Immature natural killer cell (primary cell): Measurements from ENCODE around the gene ADGRG1. TPM values are rescaled to one million over a fixed set of nuclear protein-coding genes. Genes with fewer than 3 reads are reported as not detected.

ENCODE experiments used
- DNase-seq, 3 donors: peaks; one replicate each; pipeline ENCODE4 v3.0.0; 2022; ENCODE audit warnings: mixed read lengths in 1 of 3
- H3K27ac Mint-ChIP-seq, 6 donors: one replicate each; pipeline ENCODE4 v1.8.0; 2020; ENCODE audit warnings: mixed read lengths in 6 of 6, mild to moderate bottlenecking in 5 of 6, inconsistent platforms in 4 of 6, moderate library complexity in 3 of 6
- H3K27me3 Mint-ChIP-seq, 3 donors: one replicate each; pipeline ENCODE4 v1.8.0; 2020 to 2021; ENCODE audit warnings: low read depth in 3 of 3, mild to moderate bottlenecking in 3 of 3, mixed read lengths in 3 of 3, moderate library complexity in 3 of 3, inconsistent platforms in 1 of 3
- H3K36me3 Mint-ChIP-seq, 3 donors: one replicate each; pipeline ENCODE4 v1.8.0; 2020; ENCODE audit warnings: mixed read lengths in 3 of 3, inconsistent platforms in 2 of 3, mild to moderate bottlenecking in 2 of 3
- H3K4me1 Mint-ChIP-seq, 2 donors: one replicate each; pipeline ENCODE4 v1.8.0; 2020; ENCODE audit warnings: inconsistent platforms in 2 of 2, mild to moderate bottlenecking in 2 of 2, mixed read lengths in 2 of 2, moderate library complexity in 1 of 2
- H3K4me3 Mint-ChIP-seq, 5 donors: one replicate each; pipeline ENCODE4 v1.8.0; 2020; ENCODE audit warnings: mild to moderate bottlenecking in 5 of 5, mixed read lengths in 5 of 5, inconsistent platforms in 3 of 5, moderate library complexity in 3 of 5
- H3K9me3 Mint-ChIP-seq, 6 donors: one replicate each; pipeline ENCODE4 v1.8.0; 2020; ENCODE audit warnings: mild to moderate bottlenecking in 6 of 6, mixed read lengths in 6 of 6, inconsistent platforms in 4 of 6, moderate library complexity in 3 of 6
- polyA plus RNA-seq, 3 donors: library from polyadenylated mRNA; unstranded; fragments of 300-500 nt; fragmentation: Illumina TruSeq; gene quantifications; one replicate each; pipeline ENCODE4 v1.2.3, GENCODE V29; 2021

The ADGRG1 gene
- polyA plus RNA-seq, 3 donors from 2014 or later = 218 to 784 (median 395) TPM

DNA sequence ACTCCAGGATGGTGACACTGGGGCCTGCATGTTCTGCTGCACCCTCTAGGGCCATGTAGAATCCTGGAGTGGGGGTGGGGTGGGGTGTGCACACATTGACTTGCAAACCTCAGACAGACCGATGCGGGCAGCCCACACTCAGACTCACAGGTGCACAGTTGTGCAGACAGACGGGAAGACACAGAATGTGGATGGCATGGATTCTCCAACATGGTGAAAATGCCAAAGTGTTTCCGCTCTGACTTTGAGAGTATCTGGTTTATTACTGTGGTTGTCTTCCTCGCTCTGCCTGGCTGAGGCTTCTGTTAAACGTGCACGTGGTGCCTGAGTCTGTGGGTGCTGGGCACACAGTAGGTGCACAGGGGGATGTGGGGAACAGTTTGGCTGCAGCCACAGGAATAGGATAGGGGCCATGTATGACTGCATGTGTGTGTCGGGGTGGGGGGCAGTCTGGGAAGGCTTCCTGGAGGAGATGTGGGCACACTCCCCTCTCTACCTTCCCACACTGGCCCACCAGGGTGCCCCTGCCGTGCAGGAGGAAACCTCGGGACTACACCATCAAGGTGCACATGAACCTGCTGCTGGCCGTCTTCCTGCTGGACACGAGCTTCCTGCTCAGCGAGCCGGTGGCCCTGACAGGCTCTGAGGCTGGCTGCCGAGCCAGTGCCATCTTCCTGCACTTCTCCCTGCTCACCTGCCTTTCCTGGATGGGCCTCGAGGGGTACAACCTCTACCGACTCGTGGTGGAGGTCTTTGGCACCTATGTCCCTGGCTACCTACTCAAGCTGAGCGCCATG lies 30.6 kb downstream of the ADGRG1 start:
- Mint-ChIP-seq H3K27me3 (peaks cover 2 to 11% (median 2%) of the 10 kb centered on the region in 3 donors), H3K9me3 (no peaks in the 10 kb centered on the region), H3K4me3 (peak overlapping the region in 2 of 5 donors; percentile 22 to 50), H3K36me3 (peaks cover 47 to 67% (median 49%) of the 10 kb centered on the region in 3 donors), H3K4me1 (peaks cover 69 to 73% of the 10 kb centered on the region in 2 donors), H3K27ac (peak overlapping the region; percentile 72 to 94 (median 86))
- DNase-seq = no peak

DNA sequence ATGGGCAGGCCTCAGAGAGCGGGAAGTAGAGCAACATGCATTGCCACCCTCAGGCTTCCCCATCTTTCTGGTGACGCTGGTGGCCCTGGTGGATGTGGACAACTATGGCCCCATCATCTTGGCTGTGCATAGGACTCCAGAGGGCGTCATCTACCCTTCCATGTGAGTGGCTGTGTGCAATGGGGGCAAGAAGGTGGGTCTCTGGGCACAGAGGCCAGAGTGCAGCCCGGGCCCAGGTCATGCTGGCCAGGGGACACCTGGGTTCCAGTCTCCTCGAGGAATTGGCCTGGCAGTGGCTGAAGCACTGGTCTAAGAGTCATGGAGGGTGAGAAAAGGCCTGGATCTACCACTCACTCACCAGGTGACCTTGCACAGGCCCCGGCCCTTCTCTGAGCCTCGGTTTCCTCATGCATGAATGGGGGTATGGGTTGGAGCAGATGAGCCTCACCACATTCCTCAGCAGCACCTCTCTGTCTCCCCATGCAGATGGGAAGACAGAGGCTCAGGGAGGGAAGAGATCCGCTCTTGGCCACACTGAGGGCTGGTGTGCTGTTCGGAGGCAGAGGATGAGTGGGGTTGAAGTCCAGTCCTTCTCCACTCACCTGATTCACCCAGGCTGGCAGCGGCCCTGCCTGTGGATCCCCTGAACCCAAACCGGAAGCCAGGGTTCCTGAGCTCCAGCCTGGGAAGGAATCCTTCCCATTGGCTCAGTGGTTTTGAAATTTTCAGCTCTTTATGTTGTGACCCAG lies 32.5 kb downstream of the ADGRG1 start:
- Mint-ChIP-seq H3K9me3 (no peaks in the 10 kb centered on the region), H3K4me3 (no peak overlapping the region), H3K27me3 (peaks cover 4 to 7% (median 4%) of the 10 kb centered on the region in 3 donors), H3K36me3 (peaks cover 48 to 72% (median 49%) of the 10 kb centered on the region in 3 donors), H3K27ac (peak overlapping the region in 4 of 6 donors; percentile 28 to 64 (median 57)), H3K4me1 (peaks cover 67 to 77% of the 10 kb centered on the region in 2 donors)
- no peak for DNase-seq

DNA sequence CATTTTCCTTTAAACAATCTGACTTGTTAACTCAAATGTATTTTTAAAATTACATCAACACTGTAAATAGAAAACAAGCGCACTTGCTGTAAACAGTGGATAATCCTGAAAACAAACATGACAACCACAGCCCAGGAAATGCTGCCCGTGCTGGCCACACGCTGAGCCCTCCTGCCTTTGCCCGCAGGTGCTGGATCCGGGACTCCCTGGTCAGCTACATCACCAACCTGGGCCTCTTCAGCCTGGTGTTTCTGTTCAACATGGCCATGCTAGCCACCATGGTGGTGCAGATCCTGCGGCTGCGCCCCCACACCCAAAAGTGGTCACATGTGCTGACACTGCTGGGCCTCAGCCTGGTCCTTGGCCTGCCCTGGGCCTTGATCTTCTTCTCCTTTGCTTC lies 33.1 kb downstream of the ADGRG1 start:
- H3K36me3 Mint-ChIP-seq = peaks cover 42 to 65% (median 43%) of the 10 kb centered on the region in 3 donors
- no peak overlapping the region for H3K4me3 Mint-ChIP-seq
- DNase-seq = no peak
- no peaks in the 10 kb centered on the region for H3K9me3 Mint-ChIP-seq
- H3K27ac Mint-ChIP-seq = peak overlapping the region; percentile 77 to 87 (median 81)
- H3K4me1 Mint-ChIP-seq = peaks cover 65 to 76% of the 10 kb centered on the region in 2 donors
- H3K27me3 Mint-ChIP-seq = peaks cover 1 to 4% (median 4%) of the 10 kb centered on the region in 3 donors

DNA sequence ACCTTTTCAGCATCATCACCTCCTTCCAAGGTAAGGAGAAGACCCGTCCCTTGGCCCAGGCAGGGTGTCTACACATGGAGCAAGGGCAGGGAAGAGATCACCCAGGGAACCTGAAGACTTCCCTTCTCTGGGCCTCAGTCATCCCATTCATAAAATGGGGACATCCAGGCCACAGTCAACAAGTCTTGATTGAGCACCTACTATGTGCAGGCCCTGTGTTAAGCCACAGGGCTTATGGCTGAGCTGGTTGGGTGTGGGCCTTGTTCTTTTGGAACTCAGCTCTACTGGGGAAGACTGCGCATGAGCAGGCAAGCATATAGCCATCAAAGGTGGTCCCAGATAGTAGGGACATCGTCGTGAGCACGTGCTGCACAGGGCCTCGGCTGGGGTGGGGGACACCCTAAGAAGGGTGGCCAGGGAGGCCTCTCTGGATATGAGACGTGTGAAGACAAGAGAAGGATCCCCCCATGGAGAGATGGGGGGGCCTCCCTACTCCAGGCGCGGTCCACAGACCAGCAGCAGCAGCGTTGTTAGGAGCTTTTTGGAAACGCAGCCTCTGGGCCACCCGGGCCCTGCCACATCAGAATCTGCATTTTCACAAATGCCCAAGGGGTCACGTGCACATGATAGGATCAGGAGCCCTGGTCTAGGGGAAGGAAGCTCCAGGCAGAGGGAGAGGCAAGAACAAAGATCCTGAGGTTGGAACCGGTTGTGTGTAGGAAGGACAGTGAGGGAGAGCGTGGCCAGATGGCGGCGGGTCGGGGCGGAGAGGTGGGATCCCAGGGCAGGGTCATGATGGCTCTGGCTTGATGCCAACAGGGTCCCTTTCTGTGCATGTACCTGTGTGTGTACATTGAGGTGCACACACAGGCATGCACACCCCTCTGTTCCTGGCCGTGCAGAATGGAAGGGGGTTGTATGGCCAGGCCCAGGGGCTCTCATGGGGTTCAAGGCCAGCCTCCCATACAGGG lies 33.8 kb downstream of the ADGRG1 start:
- peaks cover 65 to 75% of the 10 kb centered on the region in 2 donors for H3K4me1 Mint-ChIP-seq
- H3K36me3 Mint-ChIP-seq = peaks cover 37 to 60% (median 38%) of the 10 kb centered on the region in 3 donors
- H3K9me3 Mint-ChIP-seq = no peaks in the 10 kb centered on the region
- H3K27me3 Mint-ChIP-seq = peaks cover 4 to 5% (median 4%) of the 10 kb centered on the region in 3 donors
- DNase-seq = no peak
- no peak overlapping the region for H3K4me3 Mint-ChIP-seq
- H3K27ac Mint-ChIP-seq = peak overlapping the region; percentile 77 to 87 (median 81)

DNA sequence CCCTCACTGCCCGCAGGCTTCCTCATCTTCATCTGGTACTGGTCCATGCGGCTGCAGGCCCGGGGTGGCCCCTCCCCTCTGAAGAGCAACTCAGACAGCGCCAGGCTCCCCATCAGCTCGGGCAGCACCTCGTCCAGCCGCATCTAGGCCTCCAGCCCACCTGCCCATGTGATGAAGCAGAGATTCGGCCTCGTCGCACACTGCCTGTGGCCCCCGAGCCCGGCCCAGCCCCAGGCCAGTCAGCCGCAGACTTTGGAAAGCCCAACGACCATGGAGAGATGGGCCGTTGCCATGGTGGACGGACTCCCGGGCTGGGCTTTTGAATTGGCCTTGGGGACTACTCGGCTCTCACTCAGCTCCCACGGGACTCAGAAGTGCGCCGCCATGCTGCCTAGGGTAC lies 35.0 kb downstream of the ADGRG1 start:
- Mint-ChIP-seq H3K27ac (peak overlapping the region in 5 of 6 donors; percentile 4 to 89 (median 64)), H3K36me3 (peaks cover 29 to 52% (median 32%) of the 10 kb centered on the region in 3 donors), H3K4me1 (peaks cover 65 to 72% of the 10 kb centered on the region in 2 donors), H3K9me3 (no peaks in the 10 kb centered on the region), H3K27me3 (peaks cover 5 to 10% (median 9%) of the 10 kb centered on the region in 3 donors), H3K4me3 (no peak overlapping the region)
- DNase-seq = no peak

DNA sequence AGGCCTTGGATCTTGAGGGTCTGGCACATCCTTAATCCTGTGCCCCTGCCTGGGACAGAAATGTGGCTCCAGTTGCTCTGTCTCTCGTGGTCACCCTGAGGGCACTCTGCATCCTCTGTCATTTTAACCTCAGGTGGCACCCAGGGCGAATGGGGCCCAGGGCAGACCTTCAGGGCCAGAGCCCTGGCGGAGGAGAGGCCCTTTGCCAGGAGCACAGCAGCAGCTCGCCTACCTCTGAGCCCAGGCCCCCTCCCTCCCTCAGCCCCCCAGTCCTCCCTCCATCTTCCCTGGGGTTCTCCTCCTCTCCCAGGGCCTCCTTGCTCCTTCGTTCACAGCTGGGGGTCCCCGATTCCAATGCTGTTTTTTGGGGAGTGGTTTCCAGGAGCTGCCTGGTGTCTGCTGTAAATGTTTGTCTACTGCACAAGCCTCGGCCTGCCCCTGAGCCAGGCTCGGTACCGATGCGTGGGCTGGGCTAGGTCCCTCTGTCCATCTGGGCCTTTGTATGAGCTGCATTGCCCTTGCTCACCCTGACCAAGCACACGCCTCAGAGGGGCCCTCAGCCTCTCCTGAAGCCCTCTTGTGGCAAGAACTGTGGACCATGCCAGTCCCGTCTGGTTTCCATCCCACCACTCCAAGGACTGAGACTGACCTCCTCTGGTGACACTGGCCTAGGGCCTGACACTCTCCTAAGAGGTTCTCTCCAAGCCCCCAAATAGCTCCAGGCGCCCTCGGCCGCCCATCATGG lies 35.7 kb downstream of the ADGRG1 start:
- DNase-seq = no peak
- Mint-ChIP-seq H3K4me1 (peaks cover 66 to 72% of the 10 kb centered on the region in 2 donors), H3K9me3 (no peaks in the 10 kb centered on the region), H3K4me3 (peak overlapping the region in 1 of 5 donors; percentile 5), H3K27ac (peak overlapping the region; percentile 67 to 91 (median 83)), H3K27me3 (peaks cover 6 to 12% (median 11%) of the 10 kb centered on the region in 3 donors), H3K36me3 (peaks cover 29 to 47% (median 30%) of the 10 kb centered on the region in 3 donors)

DNA sequence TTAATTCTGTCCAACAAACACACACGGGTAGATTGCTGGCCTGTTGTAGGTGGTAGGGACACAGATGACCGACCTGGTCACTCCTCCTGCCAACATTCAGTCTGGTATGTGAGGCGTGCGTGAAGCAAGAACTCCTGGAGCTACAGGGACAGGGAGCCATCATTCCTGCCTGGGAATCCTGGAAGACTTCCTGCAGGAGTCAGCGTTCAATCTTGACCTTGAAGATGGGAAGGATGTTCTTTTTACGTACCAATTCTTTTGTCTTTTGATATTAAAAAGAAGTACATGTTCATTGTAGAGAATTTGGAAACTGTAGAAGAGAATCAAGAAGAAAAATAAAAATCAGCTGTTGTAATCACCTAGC lies 36.2 kb downstream of the ADGRG1 start:
- Mint-ChIP-seq H3K4me1 (peaks cover 67 to 72% of the 10 kb centered on the region in 2 donors), H3K27ac (peak overlapping the region; percentile 67 to 91 (median 83)), H3K27me3 (peaks cover 12 to 18% (median 13%) of the 10 kb centered on the region in 3 donors), H3K36me3 (peaks cover 28 to 42% (median 29%) of the 10 kb centered on the region in 3 donors), H3K9me3 (no peaks in the 10 kb centered on the region), H3K4me3 (peak overlapping the region in 3 of 5 donors; percentile 5 to 56 (median 16))
- DNase-seq = no peak

DNA sequence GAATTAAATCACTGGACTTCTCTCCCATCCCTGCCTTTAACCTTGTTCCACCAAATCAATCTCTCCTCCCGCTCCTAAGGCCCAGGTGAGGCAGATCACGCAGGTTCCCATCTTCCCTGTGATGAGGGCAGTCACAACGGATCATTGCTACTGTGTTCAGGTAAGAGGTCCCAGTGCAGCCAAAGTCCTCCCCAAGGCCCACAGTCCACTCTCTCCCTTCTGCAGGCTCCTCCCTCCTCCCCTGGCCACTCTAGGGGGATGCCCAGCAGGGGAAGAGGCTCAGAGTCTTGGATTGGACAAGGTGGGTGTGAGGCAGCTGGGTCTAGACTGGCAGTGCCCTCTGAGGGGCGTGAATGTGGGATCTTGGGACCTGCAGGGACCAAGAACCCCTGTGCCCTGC lies 37.1 kb downstream of the ADGRG1 start:
- H3K4me3 Mint-ChIP-seq = peak overlapping the region in 2 of 5 donors; percentile 21 to 46
- peaks cover 22 to 35% (median 23%) of the 10 kb centered on the region in 3 donors for H3K36me3 Mint-ChIP-seq
- no peak for DNase-seq
- H3K27ac Mint-ChIP-seq = peak overlapping the region; percentile 64 to 91 (median 87)
- no peaks in the 10 kb centered on the region for H3K9me3 Mint-ChIP-seq
- H3K4me1 Mint-ChIP-seq = peaks cover 67 to 74% of the 10 kb centered on the region in 2 donors
- peaks cover 13 to 19% (median 15%) of the 10 kb centered on the region in 3 donors for H3K27me3 Mint-ChIP-seq

DNA sequence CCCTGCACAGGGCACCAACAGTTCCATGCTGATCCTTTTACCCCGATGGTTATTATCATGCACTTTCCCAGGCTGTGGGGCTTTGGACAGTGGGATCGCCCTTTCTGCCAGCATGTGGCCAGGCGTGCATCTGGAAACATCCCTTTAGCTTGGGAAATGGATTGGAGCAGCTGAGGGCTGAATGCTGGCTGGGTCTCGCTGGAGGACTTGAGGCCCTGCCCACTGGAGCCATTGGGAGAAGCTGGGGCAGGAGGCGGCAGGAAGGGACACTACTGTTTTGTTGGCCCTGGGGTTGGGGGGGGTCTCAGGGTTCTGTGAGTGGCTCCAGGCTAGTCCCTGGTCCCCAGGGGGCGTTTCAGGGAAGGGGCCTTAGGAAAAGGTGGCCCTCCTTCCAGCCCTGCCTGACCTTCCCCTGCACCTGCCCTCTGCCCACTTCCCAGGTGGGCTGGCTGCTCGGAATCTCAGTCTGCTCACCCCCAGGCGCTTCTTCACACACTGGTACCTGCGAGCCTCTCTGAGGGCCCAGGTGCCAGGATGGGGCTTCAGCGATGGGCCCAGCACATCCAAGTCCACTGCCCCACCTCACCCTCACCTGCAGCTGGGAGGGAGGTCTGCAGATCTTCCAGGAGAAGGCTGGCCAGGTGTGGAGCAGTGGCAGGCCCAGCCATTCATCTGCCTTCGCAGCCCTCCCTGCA lies 38.1 kb downstream of the ADGRG1 start:
- Mint-ChIP-seq H3K36me3 (peaks cover 22 to 31% (median 23%) of the 10 kb centered on the region in 3 donors), H3K27ac (peak overlapping the region; percentile 35 to 98 (median 96)), H3K4me3 (no peak overlapping the region), H3K9me3 (no peaks in the 10 kb centered on the region), H3K27me3 (peaks cover 13 to 20% (median 19%) of the 10 kb centered on the region in 3 donors), H3K4me1 (peaks cover 67 to 78% of the 10 kb centered on the region in 2 donors)
- DNase-seq = no peak

DNA sequence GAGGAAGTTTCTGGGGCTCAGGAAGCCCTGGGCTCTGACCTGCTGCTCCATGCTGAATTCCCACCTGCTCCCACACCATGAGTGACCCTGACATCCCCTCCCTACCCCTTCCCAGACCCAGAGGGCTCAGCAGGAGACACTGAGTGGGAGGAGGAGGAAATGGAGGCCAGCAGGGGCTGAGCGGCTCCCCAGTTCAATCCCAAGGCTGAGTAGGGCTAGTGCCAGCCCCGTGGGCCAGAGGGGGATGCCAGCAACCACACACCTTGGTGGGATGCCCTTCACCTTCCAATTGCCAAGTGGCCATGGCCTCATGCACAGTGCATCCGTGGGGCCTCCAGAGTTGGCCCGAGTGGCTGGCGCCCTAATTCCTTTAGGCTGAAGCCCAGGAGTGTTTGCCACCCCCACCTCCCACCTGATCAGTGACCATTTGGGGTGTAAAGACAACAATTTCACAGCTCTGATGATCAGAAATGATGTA lies 38.7 kb downstream of the ADGRG1 start:
- H3K27ac Mint-ChIP-seq = peak overlapping the region; percentile 85 to 98 (median 96)
- DNase-seq = no peak
- H3K9me3 Mint-ChIP-seq = no peaks in the 10 kb centered on the region
- H3K4me3 Mint-ChIP-seq = peak overlapping the region; percentile 43 to 67 (median 60)
- H3K36me3 Mint-ChIP-seq = peaks cover 17 to 26% (median 18%) of the 10 kb centered on the region in 3 donors
- H3K4me1 Mint-ChIP-seq = peaks cover 62 to 72% of the 10 kb centered on the region in 2 donors
- peaks cover 13 to 20% (median 19%) of the 10 kb centered on the region in 3 donors for H3K27me3 Mint-ChIP-seq

DNA sequence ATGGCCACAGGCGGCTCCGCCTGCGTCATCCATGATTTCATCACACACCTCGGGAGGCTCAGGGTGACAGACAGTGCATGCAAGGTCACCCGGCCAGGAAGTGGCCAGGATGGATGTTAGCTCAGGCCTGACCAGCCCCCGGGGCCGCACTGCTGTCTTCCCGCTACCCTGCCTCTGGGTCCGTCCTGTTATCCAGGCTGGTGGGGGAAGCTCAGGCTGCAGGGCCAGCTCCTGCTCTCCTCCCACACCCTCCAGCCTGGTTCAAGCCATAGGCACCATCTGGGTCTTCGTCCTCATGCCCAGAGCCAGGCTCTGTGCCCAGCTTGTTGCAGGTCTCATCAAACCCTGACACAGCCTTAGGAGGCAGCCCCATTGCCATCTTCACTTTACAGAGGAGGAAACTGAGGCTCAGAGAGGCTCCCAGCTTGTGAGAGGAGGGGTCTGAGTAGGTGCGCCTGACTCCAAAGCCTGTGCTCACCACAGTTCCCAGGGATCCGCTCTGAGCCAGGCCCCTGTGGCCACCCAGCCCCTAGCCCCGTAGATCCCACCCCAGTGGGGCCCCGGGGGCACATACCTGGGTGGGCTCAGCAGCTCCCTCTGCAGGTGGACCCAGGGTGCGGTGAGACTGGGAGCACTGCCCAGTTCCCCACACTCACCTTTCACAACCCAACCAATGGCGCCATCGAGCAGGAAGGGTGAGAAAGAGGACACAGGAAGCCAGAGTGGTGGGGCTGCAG lies 39.3 kb downstream of the ADGRG1 start:
- Mint-ChIP-seq H3K36me3 (peaks cover 11 to 19% (median 13%) of the 10 kb centered on the region in 3 donors), H3K4me3 (peak overlapping the region; percentile 43 to 67 (median 60)), H3K9me3 (no peaks in the 10 kb centered on the region), H3K27me3 (peaks cover 11 to 20% (median 19%) of the 10 kb centered on the region in 3 donors), H3K4me1 (peaks cover 58 to 67% of the 10 kb centered on the region in 2 donors), H3K27ac (peak overlapping the region; percentile 85 to 98 (median 96))
- peak; percentile 84 to 87 (median 87) for DNase-seq
